ENCODE results near the gene COL5A2.

COL5A2 gene

GRCh38 chr2:189147361-189147760 lies 32.2 kb downstream of the COL5A2 start:
- H3K4me3 ChIP-seq (ENCODE audit: insufficient read depth, low read length, poor library complexity, severe bottlenecking): no peak overlapping the region
- no peaks in the 10 kb centered on the region for H4K20me1 ChIP-seq (ENCODE audit: low read depth, low read length)
- H2AFZ ChIP-seq (ENCODE audit: low read depth, low read length, severe bottlenecking): no peak overlapping the region
- H3K79me2 ChIP-seq (ENCODE audit: insufficient read depth, low read length): no peaks in the 10 kb centered on the region
- H3K9me2 ChIP-seq (replicated peaks; ENCODE audit: insufficient read depth, low read length): no peaks in the 10 kb centered on the region
- H3K4me2 ChIP-seq (ENCODE audit: low read depth, low read length, poor library complexity, severe bottlenecking): no peak overlapping the region
- H3K27ac ChIP-seq (ENCODE audit: low read depth, low read length): no peak overlapping the region
- H3K9ac ChIP-seq (ENCODE audit: low read length): no peak overlapping the region
- no peaks in the 10 kb centered on the region for H3K27me3 ChIP-seq (ENCODE audit: low read length)
- no peaks in the 10 kb centered on the region for H3K36me3 ChIP-seq (ENCODE audit: low read length)
- no peaks in the 10 kb centered on the region for H3K9me3 ChIP-seq (ENCODE audit: insufficient read depth, low read length)
- TF ChIP-seq EZH2phosphoT487 (conservative IDR thresholded peaks at IDR 0.05; ENCODE audit: low read length): no peak
- TF ChIP-seq, protein P1, sequence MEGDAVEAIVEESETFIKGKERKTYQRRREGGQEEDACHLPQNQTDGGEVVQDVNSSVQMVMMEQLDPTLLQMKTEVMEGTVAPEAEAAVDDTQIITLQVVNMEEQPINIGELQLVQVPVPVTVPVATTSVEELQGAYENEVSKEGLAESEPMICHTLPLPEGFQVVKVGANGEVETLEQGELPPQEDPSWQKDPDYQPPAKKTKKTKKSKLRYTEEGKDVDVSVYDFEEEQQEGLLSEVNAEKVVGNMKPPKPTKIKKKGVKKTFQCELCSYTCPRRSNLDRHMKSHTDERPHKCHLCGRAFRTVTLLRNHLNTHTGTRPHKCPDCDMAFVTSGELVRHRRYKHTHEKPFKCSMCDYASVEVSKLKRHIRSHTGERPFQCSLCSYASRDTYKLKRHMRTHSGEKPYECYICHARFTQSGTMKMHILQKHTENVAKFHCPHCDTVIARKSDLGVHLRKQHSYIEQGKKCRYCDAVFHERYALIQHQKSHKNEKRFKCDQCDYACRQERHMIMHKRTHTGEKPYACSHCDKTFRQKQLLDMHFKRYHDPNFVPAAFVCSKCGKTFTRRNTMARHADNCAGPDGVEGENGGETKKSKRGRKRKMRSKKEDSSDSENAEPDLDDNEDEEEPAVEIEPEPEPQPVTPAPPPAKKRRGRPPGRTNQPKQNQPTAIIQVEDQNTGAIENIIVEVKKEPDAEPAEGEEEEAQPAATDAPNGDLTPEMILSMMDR (IDR thresholded peaks at IDR 0.05; ENCODE audit: insufficient read depth, low read length, poor library complexity, severe bottlenecking): no peak
- no peaks in the 10 kb centered on the region for H3F3A ChIP-seq (ENCODE audit: insufficient read depth)

- Histone ChIP-seq H3K79me2 (ENCODE audit: insufficient read depth, low read length) (no peaks in the 10 kb centered on the region), H3F3A (ENCODE audit: insufficient read depth) (no peaks in the 10 kb centered on the region), H3K27ac (ENCODE audit: low read depth, low read length) (no peak overlapping the region), H3K4me2 (ENCODE audit: low read depth, low read length, poor library complexity, severe bottlenecking) (no peak overlapping the region), H2AFZ (ENCODE audit: low read depth, low read length, severe bottlenecking) (no peak overlapping the region), H3K9ac (ENCODE audit: low read length) (no peak overlapping the region), H3K36me3 (ENCODE audit: low read length) (no peaks in the 10 kb centered on the region), H3K9me2 (replicated peaks; ENCODE audit: insufficient read depth, low read length) (no peaks in the 10 kb centered on the region), H3K27me3 (ENCODE audit: low read length) (no peaks in the 10 kb centered on the region), H4K20me1 (ENCODE audit: low read depth, low read length) (no peaks in the 10 kb centered on the region), H3K9me3 (ENCODE audit: insufficient read depth, low read length) (no peaks in the 10 kb centered on the region), H3K4me3 (ENCODE audit: insufficient read depth, low read length, poor library complexity, severe bottlenecking) (no peak overlapping the region)
- TF ChIP-seq EZH2phosphoT487 (conservative IDR thresholded peaks at IDR 0.05; ENCODE audit: low read length): no peak
- TF ChIP-seq, protein P1 (IDR thresholded peaks at IDR 0.05; ENCODE audit: insufficient read depth, low read length, poor library complexity, severe bottlenecking): no peak
Measured at GRCh38 chr2:189146553-189146952, 33.0 kb downstream of the COL5A2 start.

GRCh38 chr2:189144700-189145211 lies 34.8 kb downstream of the COL5A2 start:
- no peak overlapping the region for H3K4me3 ChIP-seq (ENCODE audit: insufficient read depth, low read length, poor library complexity, severe bottlenecking)
- H3F3A ChIP-seq (ENCODE audit: insufficient read depth): no peaks in the 10 kb centered on the region
- H2AFZ ChIP-seq (ENCODE audit: low read depth, low read length, severe bottlenecking): no peak overlapping the region
- H3K27ac ChIP-seq (ENCODE audit: low read depth, low read length): no peak overlapping the region
- H3K27me3 ChIP-seq (ENCODE audit: low read length): no peaks in the 10 kb centered on the region
- H3K79me2 ChIP-seq (ENCODE audit: insufficient read depth, low read length): no peaks in the 10 kb centered on the region
- no peaks in the 10 kb centered on the region for H3K9me2 ChIP-seq (replicated peaks; ENCODE audit: insufficient read depth, low read length)
- H3K36me3 ChIP-seq (ENCODE audit: low read length): no peaks in the 10 kb centered on the region
- H4K20me1 ChIP-seq (ENCODE audit: low read depth, low read length): 0 out of 2 replicates have a peak, but pooled peaks cover 5% of the 10 kb centered on the region
- H3K4me2 ChIP-seq (ENCODE audit: low read depth, low read length, poor library complexity, severe bottlenecking): no peak overlapping the region
- TF ChIP-seq, protein P1 (IDR thresholded peaks at IDR 0.05; ENCODE audit: insufficient read depth, low read length, poor library complexity, severe bottlenecking): no peak
- TF ChIP-seq EZH2phosphoT487 (conservative IDR thresholded peaks at IDR 0.05; ENCODE audit: low read length): no peak
- no peaks in the 10 kb centered on the region for H3K9me3 ChIP-seq (ENCODE audit: insufficient read depth, low read length)
- no peak overlapping the region for H3K9ac ChIP-seq (ENCODE audit: low read length)
